GM21529 (cell line): Measurements from ENCODE around the gene ACVR1.

Experiments
- ATAC-seq: cut with Tn5 transposase; IDR thresholded peaks from one replicate; pipeline ENCODE4 v1.9.1; 2021; ENCODE audit not compliant: unreplicated experiment

ACVR1 gene

GRCh38 chr2:157800838-157801495, 75.2 kb downstream of the ACVR1 start:
- ATAC-seq, result no peak

DNA sequence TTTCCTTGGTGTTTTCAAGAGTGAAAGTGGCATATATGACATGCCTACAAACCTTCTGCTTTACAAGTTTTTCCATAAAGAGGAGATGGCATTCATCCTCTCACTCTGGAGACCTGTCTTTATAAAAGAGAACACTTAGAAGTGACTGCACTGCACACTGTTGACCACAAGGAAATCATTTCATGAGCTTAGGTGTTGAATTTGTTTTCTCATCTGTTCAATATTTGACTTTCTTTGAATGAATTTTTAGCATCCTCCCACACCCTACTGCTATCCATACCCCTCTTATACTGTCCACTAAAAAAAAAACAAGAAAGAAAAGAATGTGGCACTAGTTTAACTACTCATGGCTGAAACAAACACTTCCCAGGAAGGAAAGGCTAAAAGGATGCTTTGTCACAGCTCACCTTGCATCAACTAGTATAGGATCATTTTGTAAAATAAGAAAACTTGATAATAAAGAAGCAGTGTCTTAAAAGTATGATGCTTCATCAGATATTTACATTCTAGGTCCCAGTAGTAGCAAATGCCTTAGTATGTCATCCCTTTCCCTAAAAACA, 83.0 kb downstream of the ACVR1 start:
- no peak for ATAC-seq

GRCh38 chr2:157792335-157793052, 83.6 kb downstream of the ACVR1 start:
- ATAC-seq, result no peak

DNA sequence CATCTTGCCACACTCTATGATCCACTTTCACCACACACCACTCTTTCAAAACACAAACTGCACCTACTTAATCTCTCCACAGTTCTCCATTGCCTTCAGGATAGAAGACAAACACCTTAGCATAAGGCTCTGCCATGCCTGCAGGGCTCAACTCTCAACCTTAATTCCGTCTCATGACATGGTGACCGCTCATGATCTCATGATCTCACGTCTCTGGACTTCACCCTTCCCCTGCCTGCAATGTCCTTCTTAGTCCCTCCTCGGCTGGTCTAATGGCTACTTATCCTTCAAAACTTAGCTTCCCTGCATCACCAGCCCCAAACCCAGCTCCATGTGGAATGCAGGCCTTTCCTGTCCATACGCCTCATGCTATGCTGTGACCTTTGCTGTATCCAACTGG, 85.3 kb downstream of the ACVR1 start:
- ATAC-seq, result no peak

DNA sequence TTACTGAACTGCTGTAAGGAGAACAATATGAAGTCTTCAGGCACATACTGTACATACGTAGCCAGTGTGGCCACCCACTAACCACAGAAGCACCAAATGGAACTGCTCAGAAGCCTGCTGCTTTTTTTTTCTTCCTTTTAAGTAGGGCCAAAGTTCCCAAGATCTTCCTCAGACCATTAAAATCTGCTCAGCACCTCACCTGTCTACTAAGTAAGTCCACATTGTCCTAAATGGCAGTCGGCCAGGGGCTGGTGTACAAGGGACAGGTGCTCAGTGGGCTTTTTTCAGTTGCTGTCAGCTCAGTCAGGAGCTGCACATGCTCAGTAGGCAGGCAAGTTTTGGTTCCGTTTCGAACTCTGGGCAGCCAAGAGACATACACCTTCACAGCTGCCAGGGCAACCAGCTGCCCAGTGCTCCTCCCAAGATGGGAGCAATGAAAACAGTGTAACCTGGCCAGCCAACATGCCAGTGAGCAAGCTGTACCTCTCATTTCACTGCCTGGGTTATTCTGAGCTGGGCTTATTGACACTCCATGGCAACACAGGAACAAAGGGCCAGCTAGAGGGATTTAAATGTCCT, 86.1 kb downstream of the ACVR1 start:
- ATAC-seq, result no peak

DNA sequence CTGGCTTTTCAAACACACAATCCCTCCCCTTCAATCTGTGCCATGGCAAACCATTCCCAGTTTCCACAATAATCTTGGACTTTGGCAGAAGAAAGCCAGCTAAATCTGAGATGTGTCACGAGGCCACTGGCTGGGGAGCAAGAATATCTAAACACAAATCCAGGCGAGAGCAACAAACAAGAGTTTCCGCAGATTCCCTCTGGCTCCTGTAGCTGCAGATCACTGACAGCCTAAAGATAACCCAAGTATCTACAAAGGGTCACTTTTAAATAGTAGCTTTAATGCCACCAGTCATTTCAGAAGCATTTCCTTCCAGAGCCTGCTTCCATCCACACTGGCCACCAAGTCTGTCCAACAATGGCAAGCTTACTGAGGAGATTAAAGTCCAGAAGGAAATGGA, 86.9 kb downstream of the ACVR1 start:
- no peak for ATAC-seq

- no peak for ATAC-seq
Measured at GRCh38 chr2:157788201-157788600, 87.9 kb downstream of the ACVR1 start.

GRCh38 chr2:157787364-157787938, 88.7 kb downstream of the ACVR1 start:
- ATAC-seq, result no peak

DNA sequence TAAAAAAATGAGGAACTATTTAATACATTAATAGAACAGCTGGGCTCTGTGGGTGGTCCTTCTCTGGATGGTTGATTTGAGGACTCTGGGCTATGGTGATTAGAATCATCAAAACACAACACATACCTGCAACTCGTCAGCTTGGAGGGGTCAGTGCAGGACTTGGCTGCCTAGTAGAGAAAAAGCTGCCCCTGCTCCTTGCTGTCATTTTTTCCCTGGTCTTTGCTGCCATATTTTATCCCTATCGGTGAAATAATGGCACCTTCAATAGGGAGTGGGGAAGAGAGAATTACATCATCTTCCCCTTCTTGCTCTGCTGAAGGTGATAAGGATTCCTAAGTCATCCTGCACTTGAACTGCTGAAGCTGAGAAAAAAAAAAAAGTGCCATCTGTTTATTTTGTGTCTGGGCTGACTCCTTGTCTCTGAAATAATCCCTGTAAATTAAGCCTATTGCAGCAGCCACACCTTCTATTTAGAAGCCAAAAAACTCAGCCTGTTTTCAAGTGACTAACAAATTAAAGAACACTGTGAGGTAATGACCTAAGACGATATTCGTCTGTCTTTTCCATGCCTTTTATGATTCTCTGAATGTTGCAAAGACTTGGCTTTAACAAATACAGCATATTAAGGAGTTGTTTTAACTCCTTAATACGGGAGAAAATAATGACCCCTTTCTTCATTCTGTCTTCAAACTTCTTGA, 89.3 kb downstream of the ACVR1 start:
- no peak for ATAC-seq

- ATAC-seq, result no peak
Measured at GRCh38 chr2:157785866-157786662, 90.1 kb downstream of the ACVR1 start.

DNA sequence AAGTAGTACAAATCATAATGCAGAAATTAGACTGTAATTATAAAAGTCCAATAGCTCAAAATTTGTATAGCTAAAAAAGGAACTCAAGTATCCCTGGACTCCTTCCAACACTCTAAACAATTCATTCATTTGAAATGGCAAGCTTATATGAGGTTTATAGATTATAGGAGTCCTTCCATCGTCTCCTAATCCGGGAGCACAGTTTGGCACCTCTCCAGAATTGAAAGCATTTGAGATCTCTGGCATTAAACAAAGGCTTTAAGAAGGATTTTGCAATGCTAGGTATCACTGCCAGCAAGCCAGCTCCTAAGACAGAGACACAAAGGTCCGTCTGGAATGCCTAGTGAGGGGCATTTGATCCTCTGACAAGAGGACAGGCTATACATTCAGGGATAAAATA, 90.9 kb downstream of the ACVR1 start:
- ATAC-seq, result no peak

- no peak for ATAC-seq
Measured at GRCh38 chr2:157784823-157785175, 91.3 kb downstream of the ACVR1 start.

DNA sequence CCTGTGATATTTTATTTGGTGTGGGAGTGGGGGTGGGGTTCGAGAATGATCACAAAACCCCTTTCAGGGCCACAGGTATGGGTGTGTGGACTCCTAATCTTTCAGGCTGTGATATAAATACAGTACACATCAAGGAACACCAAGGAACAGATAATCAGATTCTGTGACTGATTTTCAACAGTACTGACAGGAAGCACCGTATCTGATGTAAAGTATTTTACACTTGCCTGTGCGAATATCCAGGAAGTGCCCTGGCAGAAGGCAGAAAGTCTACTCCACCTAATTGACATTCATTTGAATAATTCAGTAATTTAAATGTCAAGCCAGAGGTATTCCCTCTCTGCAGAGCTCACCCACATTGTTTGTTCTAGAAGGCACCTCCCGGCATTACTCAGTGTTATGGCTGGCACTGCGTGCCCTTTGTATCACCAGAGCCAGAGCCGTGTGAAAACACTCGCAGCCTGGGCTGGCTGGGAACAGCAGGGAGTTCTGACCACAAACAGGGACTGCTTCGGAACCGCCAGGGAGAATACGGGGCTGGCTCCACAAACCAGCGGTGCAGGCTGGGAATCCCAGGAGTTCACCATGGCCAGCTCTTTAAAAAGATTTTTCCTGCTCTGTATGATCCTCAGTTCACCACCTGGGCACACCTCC, 91.8 kb downstream of the ACVR1 start:
- no peak for ATAC-seq

DNA sequence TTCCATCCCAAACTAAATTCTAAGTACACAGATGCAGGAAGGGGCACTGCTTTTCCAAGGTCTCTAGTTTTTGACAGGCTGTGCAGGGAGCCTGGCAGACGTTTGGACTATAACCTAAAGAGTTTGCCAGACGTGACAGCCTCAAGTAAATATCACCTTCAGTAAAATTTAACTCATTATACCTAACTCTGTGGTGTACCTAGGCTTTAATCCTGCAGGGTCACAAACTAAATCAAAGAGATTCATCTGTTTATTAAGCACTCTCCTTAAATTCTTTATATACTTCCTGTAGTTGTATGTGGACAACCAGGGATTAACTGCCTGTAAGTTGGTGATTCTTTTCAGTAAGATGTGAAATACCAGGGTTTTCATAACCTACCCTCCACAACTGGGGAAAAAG, 92.9 kb downstream of the ACVR1 start:
- ATAC-seq, result no peak

- no peak for ATAC-seq
Measured at GRCh38 chr2:157782057-157782845, 93.9 kb downstream of the ACVR1 start.

- no peak for ATAC-seq
Measured at GRCh38 chr2:157780211-157780610, 95.9 kb downstream of the ACVR1 start.

DNA sequence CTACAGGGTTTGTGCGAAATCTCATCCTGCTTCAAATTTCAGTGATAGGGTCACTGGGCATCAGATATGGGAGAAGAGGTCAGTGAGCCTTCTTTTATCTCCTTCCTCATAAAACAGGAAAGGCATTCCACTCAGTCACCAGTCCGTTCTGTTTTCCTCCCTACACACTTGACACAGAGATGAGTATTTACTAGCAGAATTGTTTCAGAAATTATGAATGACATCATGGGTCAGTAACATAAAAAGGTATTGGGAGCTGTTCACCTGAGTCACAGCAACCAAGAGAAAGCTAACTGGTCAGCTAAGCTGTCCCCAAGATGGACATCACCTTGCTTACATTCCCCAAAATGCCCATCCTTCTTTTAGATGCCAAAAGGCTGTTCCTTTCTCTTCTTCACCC, 96.3 kb downstream of the ACVR1 start:
- no peak for ATAC-seq

- no peak for ATAC-seq
Measured at GRCh38 chr2:157777427-157777826, 98.7 kb downstream of the ACVR1 start.

DNA sequence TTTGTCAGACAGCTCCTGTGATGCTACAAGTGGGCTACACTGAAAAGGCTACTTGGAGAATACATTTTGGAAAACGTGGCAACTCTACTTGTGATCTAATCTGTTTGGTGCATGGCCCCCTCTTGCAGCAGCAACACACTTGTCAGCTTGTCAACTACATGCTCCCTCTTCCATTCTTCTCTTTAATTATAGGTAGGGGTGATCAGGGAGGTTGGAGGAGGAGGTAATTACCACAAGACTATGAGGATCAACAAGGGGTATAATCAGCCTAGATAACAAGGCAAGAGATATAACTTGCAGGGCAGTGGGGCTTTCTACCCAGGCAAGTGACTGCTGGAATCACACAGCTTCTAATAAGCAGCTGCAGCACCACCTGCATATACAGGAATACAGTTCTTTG, 104.9 kb downstream of the ACVR1 start:
- ATAC-seq, result no peak
